ENCODE results near the gene HIRIP3. TPM values are rescaled to one million over a fixed set of nuclear protein-coding genes. Genes with fewer than 3 reads are reported as not detected.

HIRIP3 gene
- total and polyA plus RNA-seq, 2 experiments from 2014 or later, result 10.4 to 18.5 TPM

- no peak for ATAC-seq
- H3K36me3 Mint-ChIP-seq (ENCODE audit: low read depth), result peaks cover 50% of the 10 kb centered on the region
- DNase-seq (ENCODE audit: low spot score), result no peak
- H3K9me3 Mint-ChIP-seq, result peaks cover 2% of the 10 kb centered on the region; the same call in 2 of the 3 replicates
- H3K4me3 Mint-ChIP-seq, result peak overlapping the region; percentile 98; the same call in 2 of the 3 replicates
- Histone ChIP-seq H4K20me1 (replicated peaks; ENCODE audit: insufficient read depth) (peaks cover 6% of the 10 kb centered on the region; the same call in 1 of the 2 replicates), H3K4me2 (peak overlapping the region; percentile 94), H3F3A (replicated peaks; ENCODE audit: low read depth) (peaks cover 20% of the 10 kb centered on the region), H3K27ac (ENCODE audit: low read depth) (no peak overlapping the region), H3K4me3 (peak overlapping the region; percentile 94), H3K79me2 (replicated peaks; ENCODE audit: insufficient read depth) (peaks cover 7% of the 10 kb centered on the region; the same call in 1 of the 2 replicates), H3K36me3 (ENCODE audit: insufficient read depth) (peaks cover 8% of the 10 kb centered on the region), H3K4me1 (ENCODE audit: insufficient read depth) (peaks cover 13% of the 10 kb centered on the region), H3K27me3 (ENCODE audit: insufficient read depth) (no peaks in the 10 kb centered on the region), H3K9me2 (ENCODE audit: insufficient read depth) (no peaks in the 10 kb centered on the region), H2AFZ (no peak overlapping the region)
- no peak for TF ChIP-seq EZH2phosphoT487 (IDR thresholded peaks at IDR 0.05; ENCODE audit: unreplicated experiment)
- TF ChIP-seq EZH2 (IDR thresholded peaks at IDR 0.05; ENCODE audit: low read depth, unreplicated experiment), result no peak
- TF ChIP-seq POLR2AphosphoS5 (IDR thresholded peaks at IDR 0.05; ENCODE audit: low read depth), result no peak
- TF ChIP-seq ZNF331 (CRISPR knock-in tag; IDR thresholded peaks at IDR 0.05; ENCODE audit: low read depth), result no peak
- no peak for TF ChIP-seq JUNB (IDR thresholded peaks at IDR 0.05; ENCODE audit: unreplicated experiment)
- TF ChIP-seq ZNF114 (CRISPR knock-in tag; IDR thresholded peaks at IDR 0.05), result no peak
- TF ChIP-seq CREB1 (CRISPR knock-in tag; IDR thresholded peaks at IDR 0.05; ENCODE audit: low read depth), result no peak
- TF ChIP-seq STAT1 (IDR thresholded peaks at IDR 0.05; ENCODE audit: unreplicated experiment), result no peak
- TF ChIP-seq, protein P1, sequence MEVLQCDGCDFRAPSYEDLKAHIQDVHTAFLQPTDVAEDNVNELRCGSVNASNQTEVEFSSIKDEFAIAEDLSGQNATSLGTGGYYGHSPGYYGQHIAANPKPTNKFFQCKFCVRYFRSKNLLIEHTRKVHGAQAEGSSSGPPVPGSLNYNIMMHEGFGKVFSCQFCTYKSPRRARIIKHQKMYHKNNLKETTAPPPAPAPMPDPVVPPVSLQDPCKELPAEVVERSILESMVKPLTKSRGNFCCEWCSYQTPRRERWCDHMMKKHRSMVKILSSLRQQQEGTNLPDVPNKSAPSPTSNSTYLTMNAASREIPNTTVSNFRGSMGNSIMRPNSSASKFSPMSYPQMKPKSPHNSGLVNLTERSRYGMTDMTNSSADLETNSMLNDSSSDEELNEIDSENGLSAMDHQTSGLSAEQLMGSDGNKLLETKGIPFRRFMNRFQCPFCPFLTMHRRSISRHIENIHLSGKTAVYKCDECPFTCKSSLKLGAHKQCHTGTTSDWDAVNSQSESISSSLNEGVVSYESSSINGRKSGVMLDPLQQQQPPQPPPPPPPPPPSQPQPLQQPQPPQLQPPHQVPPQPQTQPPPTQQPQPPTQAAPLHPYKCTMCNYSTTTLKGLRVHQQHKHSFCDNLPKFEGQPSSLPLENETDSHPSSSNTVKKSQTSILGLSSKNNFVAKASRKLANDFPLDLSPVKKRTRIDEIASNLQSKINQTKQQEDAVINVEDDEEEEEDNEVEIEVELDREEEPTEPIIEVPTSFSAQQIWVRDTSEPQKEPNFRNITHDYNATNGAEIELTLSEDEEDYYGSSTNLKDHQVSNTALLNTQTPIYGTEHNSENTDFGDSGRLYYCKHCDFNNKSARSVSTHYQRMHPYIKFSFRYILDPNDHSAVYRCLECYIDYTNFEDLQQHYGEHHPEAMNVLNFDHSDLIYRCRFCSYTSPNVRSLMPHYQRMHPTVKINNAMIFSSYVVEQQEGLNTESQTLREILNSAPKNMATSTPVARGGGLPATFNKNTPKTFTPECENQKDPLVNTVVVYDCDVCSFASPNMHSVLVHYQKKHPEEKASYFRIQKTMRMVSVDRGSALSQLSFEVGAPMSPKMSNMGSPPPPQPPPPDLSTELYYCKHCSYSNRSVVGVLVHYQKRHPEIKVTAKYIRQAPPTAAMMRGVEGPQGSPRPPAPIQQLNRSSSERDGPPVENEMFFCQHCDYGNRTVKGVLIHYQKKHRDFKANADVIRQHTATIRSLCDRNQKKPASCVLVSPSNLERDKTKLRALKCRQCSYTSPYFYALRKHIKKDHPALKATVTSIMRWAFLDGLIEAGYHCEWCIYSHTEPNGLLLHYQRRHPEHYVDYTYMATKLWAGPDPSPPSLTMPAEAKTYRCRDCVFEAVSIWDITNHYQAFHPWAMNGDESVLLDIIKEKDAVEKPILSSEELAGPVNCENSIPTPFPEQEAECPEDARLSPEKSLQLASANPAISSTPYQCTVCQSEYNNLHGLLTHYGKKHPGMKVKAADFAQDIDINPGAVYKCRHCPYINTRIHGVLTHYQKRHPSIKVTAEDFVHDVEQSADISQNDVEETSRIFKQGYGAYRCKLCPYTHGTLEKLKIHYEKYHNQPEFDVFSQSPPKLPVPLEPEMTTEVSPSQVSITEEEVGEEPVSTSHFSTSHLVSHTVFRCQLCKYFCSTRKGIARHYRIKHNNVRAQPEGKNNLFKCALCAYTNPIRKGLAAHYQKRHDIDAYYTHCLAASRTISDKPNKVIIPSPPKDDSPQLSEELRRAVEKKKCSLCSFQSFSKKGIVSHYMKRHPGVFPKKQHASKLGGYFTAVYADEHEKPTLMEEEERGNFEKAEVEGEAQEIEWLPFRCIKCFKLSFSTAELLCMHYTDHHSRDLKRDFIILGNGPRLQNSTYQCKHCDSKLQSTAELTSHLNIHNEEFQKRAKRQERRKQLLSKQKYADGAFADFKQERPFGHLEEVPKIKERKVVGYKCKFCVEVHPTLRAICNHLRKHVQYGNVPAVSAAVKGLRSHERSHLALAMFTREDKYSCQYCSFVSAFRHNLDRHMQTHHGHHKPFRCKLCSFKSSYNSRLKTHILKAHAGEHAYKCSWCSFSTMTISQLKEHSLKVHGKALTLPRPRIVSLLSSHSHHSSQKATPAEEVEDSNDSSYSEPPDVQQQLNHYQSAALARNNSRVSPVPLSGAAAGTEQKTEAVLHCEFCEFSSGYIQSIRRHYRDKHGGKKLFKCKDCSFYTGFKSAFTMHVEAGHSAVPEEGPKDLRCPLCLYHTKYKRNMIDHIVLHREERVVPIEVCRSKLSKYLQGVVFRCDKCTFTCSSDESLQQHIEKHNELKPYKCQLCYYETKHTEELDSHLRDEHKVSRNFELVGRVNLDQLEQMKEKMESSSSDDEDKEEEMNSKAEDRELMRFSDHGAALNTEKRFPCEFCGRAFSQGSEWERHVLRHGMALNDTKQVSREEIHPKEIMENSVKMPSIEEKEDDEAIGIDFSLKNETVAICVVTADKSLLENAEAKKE (CRISPR knock-in tag; IDR thresholded peaks at IDR 0.05), result no peak
- TF ChIP-seq CTCF (conservative IDR thresholded peaks at IDR 0.05; ENCODE audit: low read depth in 2 of 2), result no peak
- no peak for TF ChIP-seq NANOG (IDR thresholded peaks at IDR 0.05; ENCODE audit: borderline replicate concordance)
- H3K27me3 Mint-ChIP-seq (ENCODE audit: insufficient read depth, low read depth, poor library complexity), result peaks cover 13% of the 10 kb centered on the region
- no peak overlapping the region for H3K27ac Mint-ChIP-seq
- H3K4me1 Mint-ChIP-seq, result peaks cover 15% of the 10 kb centered on the region
Measured at GRCh38 chr16:29993903-29994599, 1.4 kb downstream of the HIRIP3 start.

Data from GM23338 (cell line).